ENCODE measurements around the gene GNG3. TPM values are rescaled to one million over a fixed set of nuclear protein-coding genes. Genes with fewer than 3 reads are reported as not detected.
"Not testable (repeated sequence)": the region's sequence is repeated elsewhere in the genome, so short reads cannot be mapped to it uniquely, and the experiment has no call there.

GNG3 gene
- total RNA-seq, 2 donors from 2014 or later, result 0.81 TPM; not detected in 1

GRCh38 chr11:62712861-62713260, 5.4 kb downstream of the GNG3 start:
- intact Hi-C loops (cut with DNase I, micrococcal nuclease), result no loop called here
- DNase-seq (no peak), ATAC-seq (no peak)

GRCh38 chr11:62713343-62713742, 5.9 kb downstream of the GNG3 start:
- peak; percentile 38 for ATAC-seq
- DNase-seq, result peak; percentile 38 to 65

GRCh38 chr11:62715150-62716130, 8.0 kb downstream of the GNG3 start:
- ATAC-seq (no peak), DNase-seq (no peak)
- intact Hi-C loops (cut with DNase I, micrococcal nuclease), result no loop called here

More at GRCh38 chr11:62713343-62713742, 5.9 kb downstream of the GNG3 start:
- intact Hi-C loops (cut with DNase I, micrococcal nuclease), result no loop called here

GRCh38 chr11:62716206-62716605, 8.7 kb downstream of the GNG3 start:
- no peak for ATAC-seq
- intact Hi-C loops (cut with DNase I, micrococcal nuclease), result no loop called here
- DNase-seq, result no peak

GRCh38 chr11:62716816-62717215, 9.3 kb downstream of the GNG3 start:
- DNase-seq (no peak), ATAC-seq (no peak)
- intact Hi-C loops (cut with DNase I, micrococcal nuclease), result no loop called here

GRCh38 chr11:62719302-62719978, 12.0 kb downstream of the GNG3 start:
- ATAC-seq (no peak), DNase-seq (no peak)
- intact Hi-C loops (cut with DNase I, micrococcal nuclease), result no loop called here

GRCh38 chr11:62721994-62722393, 14.5 kb downstream of the GNG3 start:
- no peak for ATAC-seq
- intact Hi-C loops (cut with DNase I, micrococcal nuclease), result no loop called here
- no peak for DNase-seq

GRCh38 chr11:62724171-62724570, 16.7 kb downstream of the GNG3 start:
- no peak for DNase-seq
- intact Hi-C loops (cut with DNase I, micrococcal nuclease), result no loop called here
- ATAC-seq, result no peak

- intact Hi-C loops (cut with DNase I, micrococcal nuclease), result no loop called here
- DNase-seq (no peak), ATAC-seq (no peak)
Measured at GRCh38 chr11:62725646-62726045, 18.2 kb downstream of the GNG3 start.

GRCh38 chr11:62726156-62726914, 18.9 kb downstream of the GNG3 start:
- ATAC-seq (no peak), DNase-seq (no peak)
- intact Hi-C loops (cut with DNase I, micrococcal nuclease), result no loop called here

GRCh38 chr11:62726915-62727164, 19.4 kb downstream of the GNG3 start:
- intact Hi-C loops (cut with DNase I, micrococcal nuclease), result no loop called here
- ATAC-seq (peak; percentile 30), DNase-seq (no peak)

- peak; percentile 98 for DNase-seq
- peak; percentile 78 for ATAC-seq
- intact Hi-C loops (cut with DNase I, micrococcal nuclease), result no loop called here
Measured at GRCh38 chr11:62727165-62727871, 19.8 kb downstream of the GNG3 start, which contains the start of gene HNRNPUL2. Gene HNRNPUL2 (minus strand): TSS chr11:62727457. CDS start chr11:62727156, 301 bp downstream.

- ATAC-seq, result peak; percentile 69
- DNase-seq, result peak; percentile 84 to 92
- intact Hi-C loops (cut with DNase I, micrococcal nuclease), result no loop called here
Measured at GRCh38 chr11:62727872-62728170, 20.3 kb downstream of the GNG3 start.

- DNase-seq (peak; percentile 89 to 94), ATAC-seq (peak; percentile 64)
- intact Hi-C loops (cut with DNase I, micrococcal nuclease), result no loop called here
Measured at GRCh38 chr11:62728171-62728988, 20.9 kb downstream of the GNG3 start, which contains the start of gene TTC9C. Gene TTC9C (plus strand): TSS chr11:62728486. CDS start chr11:62728849, 363 bp downstream.

- intact Hi-C loops (cut with DNase I, micrococcal nuclease); DNase-seq; ATAC-seq: not testable (repeated sequence)
Measured at GRCh38 chr11:62730076-62730475, 22.6 kb downstream of the GNG3 start.

GRCh38 chr11:62732830-62733229, 25.4 kb downstream of the GNG3 start:
- no peak for ATAC-seq
- intact Hi-C loops (cut with DNase I, micrococcal nuclease), result no loop called here
- no peak for DNase-seq

GRCh38 chr11:62737196-62737595, 29.7 kb downstream of the GNG3 start:
- ATAC-seq, result no peak

More at GRCh38 chr11:62737196-62737595, 29.7 kb downstream of the GNG3 start:
- intact Hi-C loops (cut with DNase I, micrococcal nuclease), result no loop called here
- no peak for DNase-seq

Measured in left colon (tissue), 2 donors.